Esophagus muscularis mucosa (tissue), 4 donors: ENCODE results near the gene ADCY4. TPM values are rescaled to one million over a fixed set of nuclear protein-coding genes. Genes with fewer than 3 reads are reported as not detected.
A peak's percentile ranks its signal among the peaks of the same experiment; 100 is the strongest.

Experiments used
- DNase-seq: peaks from one replicate; pipeline ENCODE4 v3.0.0-alpha.2; 2017; ENCODE audit errors: extremely low spot score
- H3K27ac ChIP-seq, 4 donors: fragments of 200-600 bp; sonication (generic); replicated peaks in 1 of 4; 1 replicate in 3 of 4; 2 replicates in 1 of 4; pipeline ENCODE4 v1.5.1; 2016 to 2019; ENCODE audit warnings: mild to moderate bottlenecking in 1 of 4
- H3K27me3 ChIP-seq, 4 donors: fragments of 200-600 bp; sonication (generic); one replicate each; pipeline versions ENCODE4 v1.5.1 to v1.6.0; 2016 to 2019
- H3K36me3 ChIP-seq, 4 donors: fragments of 200-600 bp; sonication (generic); one replicate each; pipeline ENCODE4 v1.5.1; 2016 to 2019
- H3K4me1 ChIP-seq, 4 donors: fragments of 200-600 bp; sonication (generic); one replicate each; pipeline ENCODE4 v1.5.1; 2016 to 2019
- H3K4me3 ChIP-seq, 4 donors: fragments of 200-600 bp; sonication (generic); 1 replicate in 2 of 4; 2 replicates in 2 of 4; pipeline ENCODE4 v1.5.1; 2016 to 2019; ENCODE audit warnings: mild to moderate bottlenecking in 4 of 4, moderate library complexity in 1 of 4
- H3K9me3 ChIP-seq, 4 donors: fragments of 200-600 bp; sonication (generic); 1 replicate in 3 of 4; 2 replicates in 1 of 4; pipeline ENCODE4 v1.5.1; 2016 to 2019
- CTCF ChIP-seq, 3 experiments: fragments of 200-600 bp in 2 of 3; fragments of 450-650 bp in 1 of 3; sonication (generic) in 2 of 3; IDR thresholded peaks; one replicate each; pipeline ENCODE4 v1.5.1; 2017 to 2019; ENCODE audit warnings: antibody characterized with exemption in 3 of 3, mild to moderate bottlenecking in 2 of 3, moderate library complexity in 1 of 3
- EP300 ChIP-seq: sonication (generic); formaldehyde crosslinking; IDR thresholded peaks from one replicate; pipeline ENCODE4 v1.6.1; 2017; ENCODE audit warnings: antibody characterized with exemption
- POLR2A ChIP-seq: fragments of 450-650 bp; IDR thresholded peaks from one replicate; pipeline ENCODE4 v1.6.1; 2017; ENCODE audit warnings: antibody characterized with exemption, moderate library complexity, mild to moderate bottlenecking, low read depth
- POLR2AphosphoS5 ChIP-seq, 2 donors: sonication (generic); formaldehyde crosslinking; IDR thresholded peaks; one replicate each; pipeline ENCODE4 v1.6.1; 2017; ENCODE audit warnings: antibody characterized with exemption in 2 of 2
- WGBS: methylation state at CpG from one replicate; pipeline ENCODE4 v1.1.5; 2018; 5-methylcytosine and 5-hydroxymethylcytosine counted together
- intact Hi-C: fragments of 100-400 bp; cut with DNase I; formaldehyde crosslinking; loops from one replicate; pipeline ENCODE4 v1.15.1; 2023
- total RNA-seq, 4 donors: library from RNA; depleted of rRNA; stranded (reverse); fragments of >200 nt; gene quantifications; one replicate each; pipeline versions ENCODE4 v1.1.0 to v1.2.1, GENCODE V29; 2016

Gene ADCY4
- total RNA-seq, 4 donors from 2014 or later: 21.5 to 36.9 (median 27.9) TPM

- DNase-seq: no peak
- WGBS: 92% methylated on average over 7 of the region's 7 CpGs
- Histone ChIP-seq H3K4me3 (no peak overlapping the region), H3K36me3 (peaks cover 0 to 6% (median 0%) of the 10 kb centered on the region in 4 donors), H3K4me1 (peaks cover 40 to 52% (median 48%) of the 10 kb centered on the region in 4 donors), H3K27me3 (peaks cover 0 to 62% (median 26%) of the 10 kb centered on the region in 4 donors), H3K9me3 (no peaks in the 10 kb centered on the region), H3K27ac (no peak overlapping the region)
- no peak for TF ChIP-seq POLR2AphosphoS5 (IDR thresholded peaks at IDR 0.05)
- intact Hi-C loops: no loop called here
Measured at GRCh38 chr14:24337144-24337823, 2.4 kb upstream of the ADCY4 start.

GRCh38 chr14:24335461-24336171 lies 745 bp upstream of the ADCY4 start:
- peaks cover 0 to 21% (median 0%) of the 10 kb centered on the region in 4 donors for H3K36me3 ChIP-seq
- peak overlapping the region in 3 of 4 donors; percentile 72 to 81 (median 75) for H3K27ac ChIP-seq
- peak overlapping the region; percentile 50 to 61 (median 54) for H3K4me3 ChIP-seq
- peaks cover 0 to 70% (median 26%) of the 10 kb centered on the region in 4 donors for H3K27me3 ChIP-seq
- DNase-seq: no peak
- WGBS: 78% methylated on average over 10 of the region's 12 CpGs
- no peak for TF ChIP-seq EP300
- TF ChIP-seq CTCF (IDR thresholded peaks at IDR 0.05): no peak
- TF ChIP-seq POLR2A: no peak
- TF ChIP-seq POLR2AphosphoS5 (IDR thresholded peaks at IDR 0.05): no peak
- peaks cover 46 to 60% (median 56%) of the 10 kb centered on the region in 4 donors for H3K4me1 ChIP-seq
- H3K9me3 ChIP-seq: no peaks in the 10 kb centered on the region
- intact Hi-C loops: no loop called here

GRCh38 chr14:24332268-24332993 lies 2.4 kb downstream of the ADCY4 start:
- H3K4me3 ChIP-seq: peak overlapping the region; percentile 21 to 56 (median 44)

GRCh38 chr14:24331731-24332267 lies 3.1 kb downstream of the ADCY4 start:
- Histone ChIP-seq H3K36me3 (peaks cover 0 to 36% (median 0%) of the 10 kb centered on the region in 4 donors), H3K9me3 (no peaks in the 10 kb centered on the region), H3K27me3 (peaks cover 0 to 50% (median 21%) of the 10 kb centered on the region in 4 donors), H3K4me1 (peaks cover 32 to 54% (median 41%) of the 10 kb centered on the region in 4 donors), H3K27ac (no peak overlapping the region), H3K4me3 (peak overlapping the region in 1 of 4 donors; percentile 40)
- no peak for TF ChIP-seq POLR2AphosphoS5 (IDR thresholded peaks at IDR 0.05)
- no peak for TF ChIP-seq POLR2A
- TF ChIP-seq EP300: no peak
- TF ChIP-seq CTCF (IDR thresholded peaks at IDR 0.05): no peak
- intact Hi-C loops: loop anchor here (2.0 kb wide), 1 partner anchor 105 kb away; no protein-coding TSS in a partner anchor
- 49% methylated on average over 8 of the region's 26 CpGs for WGBS
- no peak for DNase-seq

More at GRCh38 chr14:24332268-24332993, 2.4 kb downstream of the ADCY4 start:
- Histone ChIP-seq H3K9me3 (no peaks in the 10 kb centered on the region), H3K36me3 (peaks cover 0 to 36% (median 0%) of the 10 kb centered on the region in 4 donors), H3K27me3 (peaks cover 0 to 50% (median 21%) of the 10 kb centered on the region in 4 donors), H3K4me1 (peaks cover 32 to 54% (median 39%) of the 10 kb centered on the region in 4 donors), H3K27ac (no peak overlapping the region)
- WGBS: 15% methylated on average over 26 of the region's 56 CpGs
- TF ChIP-seq POLR2AphosphoS5 (IDR thresholded peaks at IDR 0.05) (peak in 1 of 2 donors; percentile 21), CTCF (IDR thresholded peaks at IDR 0.05) (peak; percentile 63 to 77 (median 73)), EP300 (no peak)
- no peak for DNase-seq
- intact Hi-C loops: loop anchor here (2.0 kb wide), 1 partner anchor 104 kb away; no protein-coding TSS in a partner anchor
